GM12873 (cell line): ENCODE measurements around the gene IQCH.

Source experiments
- TF ChIP-seq, protein P1 (sequence below): IDR thresholded peaks from 2 replicates; pipeline ENCODE4 v1.5.1; 2012; ENCODE audit warnings: low read depth, mild to moderate bottlenecking, moderate library complexity, low read length, control low read depth; ENCODE audit not compliant: insufficient read depth; ENCODE audit errors: missing control alignments

The IQCH gene

GRCh38 chr15:67481680-67482079 is 227.1 kb downstream of the IQCH start:
- TF ChIP-seq, protein P1, sequence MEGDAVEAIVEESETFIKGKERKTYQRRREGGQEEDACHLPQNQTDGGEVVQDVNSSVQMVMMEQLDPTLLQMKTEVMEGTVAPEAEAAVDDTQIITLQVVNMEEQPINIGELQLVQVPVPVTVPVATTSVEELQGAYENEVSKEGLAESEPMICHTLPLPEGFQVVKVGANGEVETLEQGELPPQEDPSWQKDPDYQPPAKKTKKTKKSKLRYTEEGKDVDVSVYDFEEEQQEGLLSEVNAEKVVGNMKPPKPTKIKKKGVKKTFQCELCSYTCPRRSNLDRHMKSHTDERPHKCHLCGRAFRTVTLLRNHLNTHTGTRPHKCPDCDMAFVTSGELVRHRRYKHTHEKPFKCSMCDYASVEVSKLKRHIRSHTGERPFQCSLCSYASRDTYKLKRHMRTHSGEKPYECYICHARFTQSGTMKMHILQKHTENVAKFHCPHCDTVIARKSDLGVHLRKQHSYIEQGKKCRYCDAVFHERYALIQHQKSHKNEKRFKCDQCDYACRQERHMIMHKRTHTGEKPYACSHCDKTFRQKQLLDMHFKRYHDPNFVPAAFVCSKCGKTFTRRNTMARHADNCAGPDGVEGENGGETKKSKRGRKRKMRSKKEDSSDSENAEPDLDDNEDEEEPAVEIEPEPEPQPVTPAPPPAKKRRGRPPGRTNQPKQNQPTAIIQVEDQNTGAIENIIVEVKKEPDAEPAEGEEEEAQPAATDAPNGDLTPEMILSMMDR = no peak

GRCh38 chr15:67495585-67495984 is 241.0 kb downstream of the IQCH start:
- TF ChIP-seq, protein P1 = no peak

GRCh38 chr15:67501177-67501835 is 246.7 kb downstream of the IQCH start:
- TF ChIP-seq, protein P1 = peak; percentile 22

DNA sequence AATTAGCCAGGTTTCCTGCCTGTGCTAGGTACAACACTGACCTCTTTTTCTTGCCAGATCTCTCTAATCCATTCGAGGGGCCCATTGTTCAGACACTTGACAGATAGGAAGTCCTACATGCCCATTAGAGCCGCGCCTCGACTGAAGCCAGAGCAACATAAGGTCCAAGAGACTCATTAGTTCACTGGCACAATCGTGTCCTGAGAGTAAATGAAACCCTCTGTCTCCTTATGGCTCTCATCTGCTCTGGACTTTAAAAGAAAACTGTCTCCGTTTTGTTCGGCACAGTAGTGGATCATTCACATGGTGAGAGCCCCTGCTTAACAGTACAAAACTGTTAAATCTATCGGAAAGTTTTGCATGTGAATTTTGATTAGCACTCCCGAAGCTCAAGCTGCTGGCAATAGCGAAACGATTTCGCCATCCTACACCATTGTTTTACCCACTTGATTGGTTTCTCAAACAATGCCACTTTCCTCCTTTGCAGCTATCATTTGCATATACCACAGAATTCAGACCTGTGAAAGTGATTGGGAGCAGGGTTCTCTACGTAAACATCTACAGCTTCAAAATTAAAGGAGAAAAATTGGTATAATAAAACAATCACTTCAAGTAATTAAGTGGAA is 247.4 kb downstream of the IQCH start:
- TF ChIP-seq, protein P1 = no peak

GRCh38 chr15:67504056-67504455 is 249.5 kb downstream of the IQCH start:
- TF ChIP-seq, protein P1 = no peak

- TF ChIP-seq, protein P1 = no peak
These were observed 250.2 kb downstream of the IQCH start for GRCh38 chr15:67504796-67505195.

DNA sequence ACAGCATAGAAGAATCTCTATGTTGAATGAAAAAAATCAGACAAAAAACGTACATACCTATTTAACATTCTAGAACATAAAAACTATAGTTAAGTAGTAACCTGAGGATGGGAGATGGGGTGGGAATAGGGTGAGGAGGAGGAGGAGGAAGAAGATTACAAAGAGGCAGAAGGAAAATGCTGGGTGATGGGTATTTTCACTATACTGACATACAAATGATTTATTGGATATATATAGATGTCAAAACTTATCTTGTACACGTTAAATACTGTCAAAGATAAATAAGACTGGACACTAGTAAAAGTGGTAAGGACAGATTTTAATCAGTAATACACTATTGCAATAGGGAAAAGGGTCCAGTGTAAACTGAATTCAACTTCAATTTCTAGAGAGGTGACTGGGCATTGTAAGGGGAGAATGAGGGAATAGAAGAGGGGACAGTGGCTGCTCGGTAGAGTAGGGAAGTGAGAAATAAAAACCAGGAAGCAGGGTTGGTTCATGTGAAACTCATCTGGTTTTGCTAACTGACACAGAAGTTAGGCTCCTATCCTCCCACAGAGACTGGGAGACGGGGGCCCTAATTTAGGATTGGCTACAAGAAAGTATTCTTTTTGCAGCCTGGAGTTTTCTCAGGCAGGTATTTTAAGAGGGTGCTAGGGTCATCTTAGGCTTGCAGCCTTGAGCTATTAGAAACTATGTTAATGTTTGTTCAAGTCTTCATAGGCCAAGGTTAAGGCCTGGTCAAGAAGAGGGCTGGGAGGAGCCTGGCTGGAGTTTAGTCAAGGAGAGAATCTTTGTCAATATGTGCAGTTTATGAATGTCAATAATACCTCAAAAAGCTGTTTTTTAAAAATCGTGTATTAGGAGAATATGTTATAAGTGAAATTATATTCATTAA is 251.3 kb downstream of the IQCH start:
- TF ChIP-seq, protein P1 = no peak
